HL-60 (cell line): ENCODE results near the gene GALNT7.

ENCODE experiments used
- POLR2AphosphoS5 ChIP-seq: IDR thresholded peaks from 2 replicates; pipeline ENCODE4 v1.6.1; 2012; ENCODE audit warnings: low read depth
- REST ChIP-seq: IDR thresholded peaks from 2 replicates; pipeline ENCODE4 v1.6.1; 2012; ENCODE audit warnings: low read depth; ENCODE audit not compliant: insufficient replicate concordance
- TF ChIP-seq, protein P1 (sequence below): IDR thresholded peaks from one replicate; pipeline ENCODE4 v1.5.1; 2011; ENCODE audit warnings: low read length, control low read depth, inconsistent platforms; ENCODE audit not compliant: insufficient read depth

DNA sequence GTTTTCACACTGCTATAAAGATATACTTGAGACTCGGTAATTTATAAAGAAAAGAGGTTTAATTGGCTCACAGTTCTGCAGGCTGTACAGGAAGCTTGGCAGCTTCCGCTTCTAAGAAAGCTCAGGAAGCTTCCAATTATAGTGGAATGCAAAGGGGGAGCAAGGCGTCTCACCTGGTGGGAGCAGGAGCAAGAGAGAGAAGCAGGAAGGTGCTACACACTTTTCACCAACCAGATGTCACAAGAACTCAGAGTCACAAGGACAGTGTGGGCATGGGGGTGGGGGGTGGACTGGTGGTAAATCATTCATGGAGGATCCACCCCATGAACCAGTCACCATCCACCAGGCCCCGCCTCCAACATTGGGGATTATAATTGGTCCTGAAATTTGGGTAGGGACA lies 142.8 kb downstream of the GALNT7 start:
- TF ChIP-seq, protein P1, sequence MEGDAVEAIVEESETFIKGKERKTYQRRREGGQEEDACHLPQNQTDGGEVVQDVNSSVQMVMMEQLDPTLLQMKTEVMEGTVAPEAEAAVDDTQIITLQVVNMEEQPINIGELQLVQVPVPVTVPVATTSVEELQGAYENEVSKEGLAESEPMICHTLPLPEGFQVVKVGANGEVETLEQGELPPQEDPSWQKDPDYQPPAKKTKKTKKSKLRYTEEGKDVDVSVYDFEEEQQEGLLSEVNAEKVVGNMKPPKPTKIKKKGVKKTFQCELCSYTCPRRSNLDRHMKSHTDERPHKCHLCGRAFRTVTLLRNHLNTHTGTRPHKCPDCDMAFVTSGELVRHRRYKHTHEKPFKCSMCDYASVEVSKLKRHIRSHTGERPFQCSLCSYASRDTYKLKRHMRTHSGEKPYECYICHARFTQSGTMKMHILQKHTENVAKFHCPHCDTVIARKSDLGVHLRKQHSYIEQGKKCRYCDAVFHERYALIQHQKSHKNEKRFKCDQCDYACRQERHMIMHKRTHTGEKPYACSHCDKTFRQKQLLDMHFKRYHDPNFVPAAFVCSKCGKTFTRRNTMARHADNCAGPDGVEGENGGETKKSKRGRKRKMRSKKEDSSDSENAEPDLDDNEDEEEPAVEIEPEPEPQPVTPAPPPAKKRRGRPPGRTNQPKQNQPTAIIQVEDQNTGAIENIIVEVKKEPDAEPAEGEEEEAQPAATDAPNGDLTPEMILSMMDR = no peak
- TF ChIP-seq POLR2AphosphoS5 (no peak), REST (no peak)
